Measurements from ENCODE around the gene DIO1. TPM values are rescaled to one million over a fixed set of nuclear protein-coding genes. Genes with fewer than 3 reads are reported as not detected.

DIO1 gene
- total RNA-seq, 1 donor from 2014 or later: not detected

- H3K9me3 ChIP-seq (ENCODE audit: low read depth): peaks cover 12% of the 10 kb centered on the region
- no peaks in the 10 kb centered on the region for H3K4me1 Mint-ChIP-seq
- TF ChIP-seq EZH2 (IDR thresholded peaks at IDR 0.05) (no peak), CTCF (IDR thresholded peaks at IDR 0.05) (no peak), EZH2phosphoT487 (IDR thresholded peaks at IDR 0.05) (no peak)
- no peaks in the 10 kb centered on the region for H4K20me1 ChIP-seq (ENCODE audit: low read depth)
- no peaks in the 10 kb centered on the region for H3K27me3 Mint-ChIP-seq (ENCODE audit: insufficient read depth, low read depth)
- H3F3A ChIP-seq (ENCODE audit: low read depth): no peaks in the 10 kb centered on the region
- no peak for DNase-seq (ENCODE audit: low spot score)
- H3K36me3 ChIP-seq: peaks cover 9% of the 10 kb centered on the region
- H3K4me2 ChIP-seq: no peak overlapping the region
- H3K27me3 ChIP-seq: no peaks in the 10 kb centered on the region
- H2AFZ ChIP-seq (replicated peaks): no peak overlapping the region
- no peak overlapping the region for H3K27ac ChIP-seq
- H3K27ac Mint-ChIP-seq: no peak overlapping the region
- H3K4me3 ChIP-seq: no peak overlapping the region
- H3K36me3 Mint-ChIP-seq: peaks cover 22% of the 10 kb centered on the region
- H3K9me3 Mint-ChIP-seq: peaks cover 21% of the 10 kb centered on the region
- H3K4me3 Mint-ChIP-seq: no peak overlapping the region
- H3K9ac ChIP-seq: no peak overlapping the region
- H3K79me2 ChIP-seq (ENCODE audit: low read depth): no peaks in the 10 kb centered on the region
- no peaks in the 10 kb centered on the region for H3K4me1 ChIP-seq
These were observed 35.4 kb downstream of the DIO1 start for GRCh38 chr1:53929246-53929960.

- no peaks in the 10 kb centered on the region for H3K4me1 Mint-ChIP-seq
- Histone ChIP-seq H3K27ac (no peak overlapping the region), H3F3A (ENCODE audit: low read depth) (no peaks in the 10 kb centered on the region), H3K9me3 (ENCODE audit: low read depth) (peaks cover 12% of the 10 kb centered on the region), H3K79me2 (ENCODE audit: low read depth) (no peaks in the 10 kb centered on the region), H3K4me2 (no peak overlapping the region), H3K36me3 (peaks cover 9% of the 10 kb centered on the region), H2AFZ (replicated peaks) (no peak overlapping the region), H4K20me1 (ENCODE audit: low read depth) (no peaks in the 10 kb centered on the region), H3K4me1 (no peaks in the 10 kb centered on the region), H3K4me3 (no peak overlapping the region), H3K27me3 (no peaks in the 10 kb centered on the region), H3K9ac (no peak overlapping the region)
- no peak for DNase-seq (ENCODE audit: low spot score)
- peaks cover 30% of the 10 kb centered on the region for H3K36me3 Mint-ChIP-seq
- H3K4me3 Mint-ChIP-seq: no peak overlapping the region
- H3K27me3 Mint-ChIP-seq (ENCODE audit: insufficient read depth, low read depth): no peaks in the 10 kb centered on the region
- no peak for TF ChIP-seq CTCF (IDR thresholded peaks at IDR 0.05)
- no peak for TF ChIP-seq EZH2 (IDR thresholded peaks at IDR 0.05)
- no peak for TF ChIP-seq EZH2phosphoT487 (IDR thresholded peaks at IDR 0.05)
- no peak overlapping the region for H3K27ac Mint-ChIP-seq
- peaks cover 31% of the 10 kb centered on the region for H3K9me3 Mint-ChIP-seq
These were observed 36.9 kb downstream of the DIO1 start for GRCh38 chr1:53930932-53931331.

- Histone ChIP-seq H3K27ac (no peak overlapping the region), H2AFZ (replicated peaks) (no peak overlapping the region), H3F3A (ENCODE audit: low read depth) (no peaks in the 10 kb centered on the region), H3K4me3 (no peak overlapping the region), H3K9ac (no peak overlapping the region), H3K27me3 (no peaks in the 10 kb centered on the region), H3K4me2 (no peak overlapping the region), H3K36me3 (peaks cover 9% of the 10 kb centered on the region), H3K79me2 (ENCODE audit: low read depth) (no peaks in the 10 kb centered on the region), H3K4me1 (no peaks in the 10 kb centered on the region), H4K20me1 (ENCODE audit: low read depth) (no peaks in the 10 kb centered on the region), H3K9me3 (ENCODE audit: low read depth) (peaks cover 12% of the 10 kb centered on the region)
- no peak overlapping the region for H3K4me3 Mint-ChIP-seq
- no peaks in the 10 kb centered on the region for H3K27me3 Mint-ChIP-seq (ENCODE audit: insufficient read depth, low read depth)
- no peaks in the 10 kb centered on the region for H3K4me1 Mint-ChIP-seq
- TF ChIP-seq EZH2phosphoT487 (IDR thresholded peaks at IDR 0.05) (no peak), CTCF (IDR thresholded peaks at IDR 0.05) (no peak), EZH2 (IDR thresholded peaks at IDR 0.05) (no peak)
- H3K9me3 Mint-ChIP-seq: peaks cover 31% of the 10 kb centered on the region
- H3K27ac Mint-ChIP-seq: no peak overlapping the region
- DNase-seq (ENCODE audit: low spot score): no peak
- peaks cover 32% of the 10 kb centered on the region for H3K36me3 Mint-ChIP-seq
These were observed 37.5 kb downstream of the DIO1 start for GRCh38 chr1:53931523-53931922.
